GM18526 (cell line): ENCODE measurements around the gene TSPAN4.

Experiments
- POLR2A ChIP-seq: IDR thresholded peaks from 3 replicates; pipeline ENCODE4 v1.6.1; 2011; ENCODE audit not compliant: insufficient read length; ENCODE audit errors: extremely low read depth

The TSPAN4 gene

GRCh38 chr11:889687-890475 lies 47.2 kb downstream of the TSPAN4 start:
- TF ChIP-seq POLR2A: no peak

- no peak for TF ChIP-seq POLR2A
Observed at GRCh38 chr11:890794-891540, 48.3 kb downstream of the TSPAN4 start.

GRCh38 chr11:893008-893654 lies 50.5 kb downstream of the TSPAN4 start:
- no peak for TF ChIP-seq POLR2A

GRCh38 chr11:894575-895201 lies 52.0 kb downstream of the TSPAN4 start:
- no peak for TF ChIP-seq POLR2A

GRCh38 chr11:895331-896110 lies 52.9 kb downstream of the TSPAN4 start:
- no peak for TF ChIP-seq POLR2A

GRCh38 chr11:897253-898142 lies 54.8 kb downstream of the TSPAN4 start:
- TF ChIP-seq POLR2A: no peak

GRCh38 chr11:898143-898511 lies 55.5 kb downstream of the TSPAN4 start:
- no peak for TF ChIP-seq POLR2A

- TF ChIP-seq POLR2A: no peak
Observed at GRCh38 chr11:898540-899190, 56.0 kb downstream of the TSPAN4 start.

- TF ChIP-seq POLR2A: no peak
Observed at GRCh38 chr11:899724-900123, 57.1 kb downstream of the TSPAN4 start.

GRCh38 chr11:900545-900944 lies 57.9 kb downstream of the TSPAN4 start:
- TF ChIP-seq POLR2A: no peak

- no peak for TF ChIP-seq POLR2A
Observed at GRCh38 chr11:901452-902061, 58.9 kb downstream of the TSPAN4 start.

- no peak for TF ChIP-seq POLR2A
Observed at GRCh38 chr11:904380-904779, 61.7 kb downstream of the TSPAN4 start.

GRCh38 chr11:905952-906351 lies 63.3 kb downstream of the TSPAN4 start:
- no peak for TF ChIP-seq POLR2A
